Tibial nerve (tissue), 4 donors: Measurements from ENCODE around the gene PARD6G. TPM values are rescaled to one million over a fixed set of nuclear protein-coding genes. Genes with fewer than 3 reads are reported as not detected.

Experiments used
- DNase-seq, 2 donors: peaks; one replicate each; pipeline ENCODE4 v3.0.0-alpha.2; 2019; ENCODE audit warnings: low spot score in 2 of 2
- H3K27ac ChIP-seq, 4 donors: fragments of 200-600 bp; sonication (generic) in 3 of 4; one replicate each; pipeline ENCODE4 v1.5.1; 2017 to 2019; ENCODE audit warnings: mild to moderate bottlenecking in 1 of 4
- H3K27me3 ChIP-seq, 2 donors: fragments of 200-600 bp; sonication (generic) in 1 of 2; one replicate each; pipeline versions ENCODE4 v1.5.1 to v1.6.0; 2017 to 2019
- H3K36me3 ChIP-seq, 3 donors: fragments of 200-600 bp; sonication (generic); one replicate each; pipeline ENCODE4 v1.5.1; 2018 to 2019
- H3K4me1 ChIP-seq, 4 donors: fragments of 200-600 bp; sonication (generic) in 3 of 4; one replicate each; pipeline ENCODE4 v1.5.1; 2017 to 2019
- H3K4me3 ChIP-seq, 4 donors: fragments of 200-600 bp; sonication (generic) in 3 of 4; one replicate each; pipeline ENCODE4 v1.5.1; 2017 to 2019; ENCODE audit warnings: mild to moderate bottlenecking in 1 of 4, moderate library complexity in 1 of 4
- H3K9me3 ChIP-seq, 4 donors: fragments of 200-600 bp; sonication (generic) in 3 of 4; one replicate each; pipeline ENCODE4 v1.5.1; 2017 to 2019
- EP300 ChIP-seq, 2 donors: sonication (generic); formaldehyde crosslinking; IDR thresholded peaks; one replicate each; pipeline ENCODE4 v1.6.1; 2017; ENCODE audit warnings: antibody characterized with exemption in 2 of 2, mild to moderate bottlenecking in 1 of 2
- POLR2A ChIP-seq, 2 donors: fragments of 450-650 bp; IDR thresholded peaks; one replicate each; pipeline ENCODE4 v1.6.1; 2017; ENCODE audit warnings: antibody characterized with exemption in 2 of 2, mild to moderate bottlenecking in 2 of 2, moderate library complexity in 2 of 2
- WGBS, 2 donors: methylation state at CpG; one replicate each; pipeline ENCODE4 v1.1.5; 2018; 5-methylcytosine and 5-hydroxymethylcytosine counted together
- total RNA-seq, 4 donors: library from RNA; depleted of rRNA; stranded (reverse); fragments of >200 nt; gene quantifications; one replicate each; pipeline ENCODE4 v1.1.0, GENCODE V29; 2016
- TF ChIP-seq, protein P1 (sequence below), 5 experiments: fragments of 200-600 bp in 3 of 5; fragments of 450-650 bp in 2 of 5; sonication (generic) in 3 of 5; IDR thresholded peaks; one replicate each; pipeline ENCODE4 v1.5.1; 2016 to 2019; ENCODE audit warnings: antibody characterized with exemption in 5 of 5, mild to moderate bottlenecking in 3 of 5, moderate library complexity in 2 of 5

The PARD6G gene
- total RNA-seq, 4 donors from 2014 or later, result 10.2 to 10.7 (median 10.4) TPM

DNA sequence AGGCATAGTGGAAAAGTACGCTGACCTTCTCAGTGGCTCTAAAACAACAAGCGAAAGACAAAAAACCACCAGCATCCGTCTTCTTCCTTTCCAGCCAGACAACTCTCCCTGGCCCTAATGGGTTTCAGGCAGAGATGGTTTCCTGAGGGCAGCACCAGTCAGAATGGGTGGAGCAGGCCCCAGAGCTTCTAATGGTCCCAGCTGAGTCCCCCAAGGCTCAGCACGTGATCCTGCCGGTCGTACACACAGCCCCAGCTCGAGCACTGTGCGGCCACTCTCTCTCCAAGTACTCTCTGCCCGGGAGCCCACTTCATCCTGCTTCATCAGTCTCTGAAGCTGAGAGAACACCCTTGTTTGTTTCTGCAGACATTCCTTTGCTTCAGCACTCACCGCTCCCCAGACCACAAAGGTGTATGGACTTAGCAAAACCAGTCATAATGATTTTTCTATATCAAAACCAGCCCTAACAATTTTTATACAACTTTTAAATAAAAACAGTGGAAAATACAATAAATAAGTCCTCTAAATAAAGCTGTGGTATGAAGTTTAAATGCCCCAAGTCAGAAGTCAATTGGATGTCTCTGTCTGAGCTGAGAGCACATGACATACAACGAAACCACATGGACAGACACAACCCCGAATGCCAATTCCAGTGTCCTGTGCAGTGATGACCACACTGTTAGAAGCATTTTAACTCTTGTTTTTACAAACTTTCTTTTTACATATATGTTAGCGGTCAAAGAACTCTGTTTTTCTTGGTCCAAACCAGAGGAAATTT, 63.9 kb downstream of the PARD6G start:
- TF ChIP-seq, protein P1, sequence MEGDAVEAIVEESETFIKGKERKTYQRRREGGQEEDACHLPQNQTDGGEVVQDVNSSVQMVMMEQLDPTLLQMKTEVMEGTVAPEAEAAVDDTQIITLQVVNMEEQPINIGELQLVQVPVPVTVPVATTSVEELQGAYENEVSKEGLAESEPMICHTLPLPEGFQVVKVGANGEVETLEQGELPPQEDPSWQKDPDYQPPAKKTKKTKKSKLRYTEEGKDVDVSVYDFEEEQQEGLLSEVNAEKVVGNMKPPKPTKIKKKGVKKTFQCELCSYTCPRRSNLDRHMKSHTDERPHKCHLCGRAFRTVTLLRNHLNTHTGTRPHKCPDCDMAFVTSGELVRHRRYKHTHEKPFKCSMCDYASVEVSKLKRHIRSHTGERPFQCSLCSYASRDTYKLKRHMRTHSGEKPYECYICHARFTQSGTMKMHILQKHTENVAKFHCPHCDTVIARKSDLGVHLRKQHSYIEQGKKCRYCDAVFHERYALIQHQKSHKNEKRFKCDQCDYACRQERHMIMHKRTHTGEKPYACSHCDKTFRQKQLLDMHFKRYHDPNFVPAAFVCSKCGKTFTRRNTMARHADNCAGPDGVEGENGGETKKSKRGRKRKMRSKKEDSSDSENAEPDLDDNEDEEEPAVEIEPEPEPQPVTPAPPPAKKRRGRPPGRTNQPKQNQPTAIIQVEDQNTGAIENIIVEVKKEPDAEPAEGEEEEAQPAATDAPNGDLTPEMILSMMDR (IDR thresholded peaks at IDR 0.05), result no peak
- TF ChIP-seq EP300 (IDR thresholded peaks at IDR 0.05), result no peak
- no peak for TF ChIP-seq POLR2A (IDR thresholded peaks at IDR 0.05)
- Histone ChIP-seq H3K27ac (no peak overlapping the region), H3K27me3 (no peaks in the 10 kb centered on the region), H3K9me3 (no peaks in the 10 kb centered on the region), H3K4me3 (no peak overlapping the region), H3K36me3 (no peaks in the 10 kb centered on the region), H3K4me1 (peaks cover 0 to 29% (median 6%) of the 10 kb centered on the region in 4 donors)
- WGBS, 2 donors, result 42 to 43% methylated on average over 13 of the region's 13 CpGs
- no peak for DNase-seq

DNA sequence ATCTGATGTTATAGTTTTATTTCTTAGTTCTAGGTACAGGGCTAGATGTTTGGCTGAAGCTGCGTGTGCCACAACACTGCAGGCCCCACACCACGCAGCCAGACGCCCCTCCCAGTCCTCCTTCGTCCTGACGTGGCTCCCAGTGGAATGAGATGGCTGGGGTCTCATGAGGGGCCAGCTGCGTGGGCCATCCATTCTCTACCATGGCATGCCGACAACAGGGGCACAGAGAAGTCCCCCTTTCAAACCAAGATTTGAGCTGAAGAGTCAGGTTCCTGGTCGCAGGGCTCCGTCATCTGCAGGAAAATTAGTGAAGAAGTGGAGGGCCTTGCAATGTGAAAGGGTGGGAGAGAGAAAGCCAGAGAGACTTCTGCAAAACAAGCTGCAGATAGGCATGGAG, 64.5 kb downstream of the PARD6G start:
- H3K4me1 ChIP-seq, result peaks cover 0 to 29% (median 6%) of the 10 kb centered on the region in 4 donors
- no peaks in the 10 kb centered on the region for H3K9me3 ChIP-seq
- H3K4me3 ChIP-seq, result no peak overlapping the region
- TF ChIP-seq POLR2A (IDR thresholded peaks at IDR 0.05), result no peak
- no peaks in the 10 kb centered on the region for H3K36me3 ChIP-seq
- no peaks in the 10 kb centered on the region for H3K27me3 ChIP-seq
- H3K27ac ChIP-seq, result no peak overlapping the region
- DNase-seq, result no peak
- WGBS, 2 donors, result 61 to 67% methylated on average over 9 of the region's 9 CpGs

DNA sequence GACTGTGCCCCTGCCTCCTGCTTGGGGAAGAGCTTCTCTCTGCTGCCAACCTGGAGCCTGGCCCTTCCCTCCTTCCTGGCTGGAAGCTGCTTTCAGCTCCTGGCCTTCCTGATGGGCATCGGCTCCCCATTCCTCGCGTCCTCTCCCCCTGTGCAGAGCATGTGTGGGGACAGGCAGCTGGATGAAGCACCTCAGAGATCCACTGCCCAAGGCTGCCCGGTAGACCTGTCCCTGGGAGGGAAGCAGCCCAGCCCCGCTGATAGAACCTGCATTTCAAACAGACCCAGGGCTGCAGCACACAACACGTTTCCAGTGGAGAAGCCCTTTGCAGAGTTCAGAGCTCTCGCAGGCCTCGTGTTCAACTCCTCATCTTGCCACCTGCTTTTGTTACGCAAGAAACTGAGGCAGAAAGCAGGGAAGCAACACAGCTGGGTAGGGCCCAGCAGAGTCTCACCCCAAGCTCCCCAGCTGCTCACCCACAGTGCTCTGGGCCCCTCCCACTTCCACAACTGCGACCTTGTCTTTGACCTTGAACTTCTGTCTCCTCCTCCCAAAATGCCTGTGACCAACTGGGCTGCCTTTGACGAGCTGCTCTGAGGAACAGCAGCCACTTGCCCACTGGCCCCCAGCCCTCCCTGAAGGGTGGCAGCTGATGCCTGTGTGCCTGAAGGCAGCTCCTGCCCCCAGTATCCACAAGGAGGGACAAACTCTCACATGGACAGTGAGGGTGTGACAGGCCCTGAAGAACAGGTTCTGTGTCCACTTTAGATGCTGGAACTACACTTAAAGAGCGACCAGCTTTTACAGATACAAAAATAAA, 65.5 kb downstream of the PARD6G start:
- Histone ChIP-seq H3K4me1 (peaks cover 0 to 29% (median 6%) of the 10 kb centered on the region in 4 donors), H3K27ac (peak overlapping the region in 1 of 4 donors; percentile 10), H3K27me3 (no peaks in the 10 kb centered on the region), H3K9me3 (no peaks in the 10 kb centered on the region), H3K4me3 (no peak overlapping the region), H3K36me3 (no peaks in the 10 kb centered on the region)
- 69 to 70% methylated on average over 12 of the region's 12 CpGs for WGBS, 2 donors
- no peak for DNase-seq
- TF ChIP-seq EP300 (IDR thresholded peaks at IDR 0.05), result no peak
- TF ChIP-seq, protein P1 (IDR thresholded peaks at IDR 0.05), result no peak
- no peak for TF ChIP-seq POLR2A (IDR thresholded peaks at IDR 0.05)

DNA sequence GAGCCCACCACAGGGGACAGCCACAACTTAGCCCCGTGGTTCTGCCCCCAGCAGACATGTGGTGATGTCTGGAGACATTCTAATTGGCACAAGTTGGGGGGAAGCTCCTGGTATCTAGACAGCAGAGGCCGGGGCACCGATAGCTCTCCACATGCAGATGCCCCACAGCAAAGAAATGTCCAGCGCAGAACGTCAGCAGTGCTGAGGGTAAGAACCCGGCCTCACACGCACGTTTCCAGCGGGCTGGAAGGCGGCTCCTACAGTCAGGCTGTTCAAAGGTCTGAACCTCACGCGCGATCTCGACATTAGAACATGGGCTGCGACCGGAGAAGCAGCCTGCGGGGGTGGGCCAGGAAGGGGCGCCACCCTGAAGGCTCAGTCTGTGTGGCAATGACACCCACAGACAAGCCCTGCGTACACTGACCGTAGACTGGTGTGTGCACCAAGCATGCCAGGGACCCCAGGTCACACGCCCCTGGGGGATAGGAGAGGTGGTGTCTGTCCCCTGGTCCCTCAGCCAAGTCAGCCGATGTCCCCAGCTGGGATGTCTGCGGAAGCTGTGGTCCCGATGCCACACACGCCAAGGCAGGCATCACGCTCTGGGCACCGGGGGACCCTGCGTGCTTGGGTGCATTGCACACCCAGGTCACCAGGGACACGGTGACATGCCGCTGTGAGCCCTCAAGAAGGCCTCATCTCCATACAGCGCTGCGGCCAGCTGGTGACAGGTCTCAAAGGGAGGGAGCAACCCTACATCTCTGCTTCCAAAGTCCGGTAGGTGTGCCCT, 66.3 kb downstream of the PARD6G start:
- Histone ChIP-seq H3K4me3 (no peak overlapping the region), H3K27ac (no peak overlapping the region), H3K9me3 (no peaks in the 10 kb centered on the region), H3K4me1 (peaks cover 0 to 35% (median 6%) of the 10 kb centered on the region in 4 donors), H3K27me3 (no peaks in the 10 kb centered on the region), H3K36me3 (no peaks in the 10 kb centered on the region)
- no peak for DNase-seq
- 90 to 97% methylated on average over 31 to 33 of the region's 33 CpGs for WGBS, 2 donors
- TF ChIP-seq, protein P1 (IDR thresholded peaks at IDR 0.05), result no peak
- no peak for TF ChIP-seq EP300 (IDR thresholded peaks at IDR 0.05)
- TF ChIP-seq POLR2A (IDR thresholded peaks at IDR 0.05), result no peak

DNA sequence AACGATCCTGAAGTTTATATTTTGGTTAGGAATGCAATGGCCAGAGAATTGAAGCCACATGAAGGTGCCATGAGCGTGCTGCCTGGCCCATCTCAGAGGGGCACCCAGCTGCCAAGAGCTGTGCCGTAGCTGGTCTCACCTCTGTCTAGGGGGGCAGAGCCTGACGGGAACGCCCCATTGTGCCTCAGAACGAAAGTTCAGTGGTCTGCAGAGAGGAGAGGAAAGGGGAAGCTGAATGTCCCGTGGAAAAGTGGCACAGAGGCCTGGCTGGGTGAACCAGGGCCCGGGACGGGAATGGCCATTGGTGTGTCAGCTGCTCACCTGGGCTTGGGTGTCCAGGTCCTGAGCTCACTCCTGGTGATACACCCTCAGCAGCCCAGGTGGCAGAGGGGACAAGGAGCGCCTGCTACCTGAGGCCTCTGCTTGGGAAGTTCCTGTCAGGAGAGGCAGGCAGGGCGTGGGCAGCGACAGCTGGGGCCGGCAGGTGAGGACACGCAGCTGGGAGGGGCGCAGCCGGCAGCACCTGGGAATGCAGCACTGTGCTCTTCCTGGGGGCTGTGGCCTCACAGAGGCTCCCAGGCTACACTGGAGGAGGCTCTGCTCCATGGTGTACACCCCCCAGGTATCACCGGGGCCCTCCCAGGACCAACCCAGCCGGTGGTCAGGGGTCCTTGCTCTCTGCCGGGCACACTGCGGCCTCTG, 67.3 kb downstream of the PARD6G start:
- WGBS, 2 donors, result 87 to 92% methylated on average over 10 to 19 of the region's 20 CpGs
- no peaks in the 10 kb centered on the region for H3K27me3 ChIP-seq
- no peak for DNase-seq
- TF ChIP-seq, protein P1 (IDR thresholded peaks at IDR 0.05), result no peak
- no peak for TF ChIP-seq POLR2A (IDR thresholded peaks at IDR 0.05)
- H3K4me3 ChIP-seq, result no peak overlapping the region
- H3K4me1 ChIP-seq, result peaks cover 0 to 35% (median 6%) of the 10 kb centered on the region in 4 donors
- no peaks in the 10 kb centered on the region for H3K36me3 ChIP-seq
- H3K9me3 ChIP-seq, result no peaks in the 10 kb centered on the region
- no peak overlapping the region for H3K27ac ChIP-seq
